Osteoblast (primary cell): Measurements from ENCODE around the gene SLX9. TPM values are rescaled to one million over a fixed set of nuclear protein-coding genes. Genes with fewer than 3 reads are reported as not detected.

Experiments used
- DNase-seq: peaks from one replicate; pipeline ENCODE4 v3.0.0; 2011; ENCODE audit warnings: low spot score, mixed read lengths; ENCODE audit not compliant: insufficient read length; ENCODE audit errors: missing footprints
- H2AFZ ChIP-seq: 2 replicates; pipeline ENCODE4 v1.6.0; 2011; ENCODE audit warnings: mild to moderate bottlenecking, low read length
- H3K27ac ChIP-seq: 2 replicates; pipeline ENCODE4 v1.5.1; 2011; ENCODE audit warnings: mild to moderate bottlenecking, low read depth, low read length, moderate library complexity
- H3K27me3 ChIP-seq: 2 replicates; pipeline ENCODE4 v1.6.0; 2012; ENCODE audit warnings: mild to moderate bottlenecking, control low read depth, inconsistent platforms, low read length, moderate library complexity; ENCODE audit not compliant: insufficient read depth
- H3K36me3 ChIP-seq: 2 replicates; pipeline ENCODE4 v1.5.1; 2011; ENCODE audit warnings: mild to moderate bottlenecking, low read length, control low read depth, moderate library complexity; ENCODE audit not compliant: insufficient read depth
- H3K4me1 ChIP-seq: 2 replicates; pipeline ENCODE4 v1.5.1; 2011; ENCODE audit warnings: mild to moderate bottlenecking, low read length, control low read depth, moderate library complexity; ENCODE audit not compliant: insufficient read depth
- H3K4me2 ChIP-seq: 2 replicates; pipeline ENCODE4 v1.6.0; 2011; ENCODE audit warnings: mild to moderate bottlenecking, low read length; ENCODE audit not compliant: insufficient read depth
- H3K4me3 ChIP-seq: fragments of 200-600 bp; sonication (generic); 3 replicates; pipeline ENCODE4 v1.5.1; 2012; ENCODE audit warnings: mild to moderate bottlenecking, low read length, inconsistent platforms; ENCODE audit not compliant: insufficient read depth
- H3K79me2 ChIP-seq: 2 replicates; pipeline ENCODE4 v1.6.0; 2012; ENCODE audit warnings: mild to moderate bottlenecking, low read length, control low read depth, inconsistent platforms; ENCODE audit not compliant: insufficient read depth
- H3K9me3 ChIP-seq: 2 replicates; pipeline ENCODE4 v1.5.1; 2011; ENCODE audit warnings: low read depth, low read length, control low read depth
- H4K20me1 ChIP-seq: 2 replicates; pipeline ENCODE4 v1.6.0; 2012; ENCODE audit warnings: mild to moderate bottlenecking, low read length, control low read depth; ENCODE audit not compliant: insufficient read depth
- total RNA-seq: library from RNA; depleted of rRNA; stranded (reverse); fragments of >200 nt; gene quantifications from 2 replicates; pipeline ENCODE4 v1.2.3, GENCODE V29; 2012
- TF ChIP-seq, protein P1 (sequence below): IDR thresholded peaks from 2 replicates; pipeline ENCODE4 v1.5.1; 2011; ENCODE audit warnings: mild to moderate bottlenecking, low read depth, low read length, moderate library complexity; ENCODE audit errors: extremely low read depth

SLX9 gene
- total RNA-seq, 1 donor, result 9.4 TPM

DNA sequence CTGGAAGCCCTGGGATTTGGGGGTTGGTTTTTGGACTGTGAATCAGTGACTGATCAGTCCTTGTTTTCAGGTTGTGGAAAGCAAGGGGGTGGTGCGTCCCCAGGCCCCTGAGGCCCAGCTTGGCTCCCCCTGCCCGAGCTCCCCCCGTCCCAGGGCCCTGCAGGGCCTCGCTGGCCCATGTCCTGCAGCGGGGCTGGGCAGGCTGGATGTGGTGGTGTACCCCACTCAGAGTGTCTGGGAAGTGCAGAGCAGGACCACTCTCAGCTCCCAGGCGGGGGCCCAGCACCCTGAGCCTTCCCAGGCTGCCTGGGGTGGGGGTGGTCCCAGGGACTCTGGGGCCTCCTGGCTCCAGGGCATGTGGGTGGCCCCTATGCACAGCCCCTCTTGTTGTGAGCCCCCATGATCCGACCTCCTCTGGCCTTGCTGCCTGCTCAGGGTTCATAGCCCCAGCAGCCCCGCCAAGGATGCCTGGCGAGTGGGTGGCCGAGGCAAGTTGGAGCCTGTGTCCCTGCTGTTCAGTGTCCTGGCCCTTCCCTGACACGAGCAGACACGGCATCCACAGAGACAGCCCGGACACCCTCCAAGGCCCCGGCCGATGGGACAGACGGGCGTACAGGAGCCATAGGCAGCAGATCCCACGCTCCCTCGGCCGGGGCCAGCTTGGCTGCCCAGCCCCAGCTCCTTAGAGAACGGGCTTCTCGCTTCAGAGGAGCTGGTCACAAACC is 37.9 kb downstream of the SLX9 start:
- TF ChIP-seq, protein P1, sequence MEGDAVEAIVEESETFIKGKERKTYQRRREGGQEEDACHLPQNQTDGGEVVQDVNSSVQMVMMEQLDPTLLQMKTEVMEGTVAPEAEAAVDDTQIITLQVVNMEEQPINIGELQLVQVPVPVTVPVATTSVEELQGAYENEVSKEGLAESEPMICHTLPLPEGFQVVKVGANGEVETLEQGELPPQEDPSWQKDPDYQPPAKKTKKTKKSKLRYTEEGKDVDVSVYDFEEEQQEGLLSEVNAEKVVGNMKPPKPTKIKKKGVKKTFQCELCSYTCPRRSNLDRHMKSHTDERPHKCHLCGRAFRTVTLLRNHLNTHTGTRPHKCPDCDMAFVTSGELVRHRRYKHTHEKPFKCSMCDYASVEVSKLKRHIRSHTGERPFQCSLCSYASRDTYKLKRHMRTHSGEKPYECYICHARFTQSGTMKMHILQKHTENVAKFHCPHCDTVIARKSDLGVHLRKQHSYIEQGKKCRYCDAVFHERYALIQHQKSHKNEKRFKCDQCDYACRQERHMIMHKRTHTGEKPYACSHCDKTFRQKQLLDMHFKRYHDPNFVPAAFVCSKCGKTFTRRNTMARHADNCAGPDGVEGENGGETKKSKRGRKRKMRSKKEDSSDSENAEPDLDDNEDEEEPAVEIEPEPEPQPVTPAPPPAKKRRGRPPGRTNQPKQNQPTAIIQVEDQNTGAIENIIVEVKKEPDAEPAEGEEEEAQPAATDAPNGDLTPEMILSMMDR, result no peak
- H3K9me3 ChIP-seq, result no peaks in the 10 kb centered on the region
- no peak overlapping the region for H3K4me2 ChIP-seq
- H4K20me1 ChIP-seq, result peaks cover 6% of the 10 kb centered on the region
- H2AFZ ChIP-seq, result no peak overlapping the region
- no peak overlapping the region for H3K4me3 ChIP-seq
- H3K79me2 ChIP-seq, result no peaks in the 10 kb centered on the region
- peaks cover 2% of the 10 kb centered on the region for H3K36me3 ChIP-seq
- H3K27ac ChIP-seq, result no peak overlapping the region
- no peaks in the 10 kb centered on the region for H3K27me3 ChIP-seq
- peaks cover under 1% of the 10 kb centered on the region for H3K4me1 ChIP-seq
- DNase-seq, result no peak

DNA sequence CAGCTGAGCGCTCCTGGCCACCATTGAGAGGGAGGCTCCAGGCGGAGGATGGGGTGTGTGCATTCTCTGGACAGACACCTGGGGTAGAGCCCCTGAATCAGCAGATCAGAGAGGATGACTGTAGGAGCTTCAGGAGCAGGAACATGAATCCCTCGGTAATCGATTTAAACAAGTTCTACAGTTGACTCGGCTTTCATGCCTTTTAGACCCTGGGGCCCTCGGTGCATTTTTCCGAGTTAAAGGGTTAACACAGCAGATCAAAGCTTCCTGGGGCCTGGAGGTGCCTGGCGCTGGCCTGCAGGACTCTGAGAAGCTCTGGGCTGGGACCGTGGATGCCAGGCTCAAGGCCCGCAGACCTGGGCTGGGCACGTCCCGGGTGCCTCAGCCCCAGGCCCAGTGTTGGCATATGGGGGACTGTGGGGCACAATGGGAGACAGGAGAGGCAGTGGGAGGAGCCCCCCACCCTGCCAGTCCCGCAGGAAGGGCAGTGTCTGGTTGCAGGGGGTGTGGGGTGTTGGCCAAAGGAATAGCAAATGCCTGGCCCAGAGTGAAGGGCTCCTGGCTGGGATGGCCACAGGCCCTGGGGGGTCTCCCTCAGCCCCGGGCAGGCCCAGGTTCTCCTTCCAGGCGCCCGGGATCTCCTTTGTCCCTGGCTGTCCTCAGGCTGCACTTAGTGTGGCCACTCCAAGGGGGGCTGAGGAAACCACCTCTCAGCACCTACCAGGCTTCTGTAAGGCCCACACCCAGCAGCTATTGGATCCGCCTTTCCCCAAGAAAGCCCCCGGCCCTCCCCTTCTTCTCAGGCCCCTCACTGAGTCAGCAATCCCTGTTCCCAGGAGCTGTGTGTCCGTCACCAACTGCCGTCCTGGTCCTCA is 40.1 kb downstream of the SLX9 start:
- no peak overlapping the region for H3K4me3 ChIP-seq
- no peak overlapping the region for H2AFZ ChIP-seq
- H3K4me2 ChIP-seq, result no peak overlapping the region
- TF ChIP-seq, protein P1, result no peak
- H3K9me3 ChIP-seq, result no peaks in the 10 kb centered on the region
- no peak overlapping the region for H3K27ac ChIP-seq
- DNase-seq, result no peak
- H3K79me2 ChIP-seq, result no peaks in the 10 kb centered on the region
- peaks cover 6% of the 10 kb centered on the region for H3K4me1 ChIP-seq
- H3K36me3 ChIP-seq, result peaks cover 2% of the 10 kb centered on the region
- no peaks in the 10 kb centered on the region for H3K27me3 ChIP-seq
- peaks cover 6% of the 10 kb centered on the region for H4K20me1 ChIP-seq

DNA sequence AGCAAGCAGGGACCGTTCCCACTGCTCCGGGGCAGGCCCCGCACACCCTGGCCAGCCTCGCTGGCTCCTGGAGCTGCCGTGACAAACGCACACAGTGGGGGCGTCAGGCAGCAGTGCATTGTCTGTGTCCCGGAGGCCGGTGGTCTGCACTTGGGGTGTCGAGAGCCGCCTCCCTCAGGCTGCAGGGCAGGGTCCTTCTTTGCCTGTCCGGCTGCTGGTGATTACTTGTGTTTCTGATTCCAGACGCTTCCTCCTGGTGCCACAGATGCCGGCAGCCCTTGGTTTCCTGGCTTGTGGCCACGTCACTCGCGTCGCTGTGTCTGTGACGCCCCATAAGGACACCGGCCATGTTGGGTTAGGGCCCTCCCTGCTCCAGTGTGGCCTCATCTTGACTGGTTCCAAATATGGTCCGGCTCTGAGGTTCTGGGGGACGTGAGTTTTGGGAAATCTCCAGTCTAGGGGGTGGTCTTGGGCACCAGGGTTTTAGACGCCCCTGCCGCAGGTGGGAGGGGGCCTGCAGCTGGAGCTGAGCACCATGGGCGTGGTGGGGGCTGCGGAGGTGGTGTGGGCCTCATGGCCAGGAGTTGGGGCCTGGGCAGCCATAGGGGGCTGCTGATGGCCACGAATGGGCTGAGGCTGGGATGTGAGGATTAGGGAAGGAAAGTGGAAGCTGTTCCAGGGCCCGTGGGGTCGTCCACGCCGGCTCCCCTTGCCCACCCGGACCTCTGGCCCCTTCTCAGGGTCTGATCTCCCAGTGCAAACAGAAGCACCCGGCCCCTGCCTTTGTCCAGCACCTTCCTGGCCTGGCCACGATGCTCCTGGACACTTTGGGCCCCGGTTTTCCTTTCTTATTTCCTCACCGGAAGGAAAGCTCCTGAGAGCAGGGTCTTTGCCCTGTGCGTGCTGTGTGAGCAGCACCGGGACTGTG is 41.0 kb downstream of the SLX9 start:
- TF ChIP-seq, protein P1, result no peak
- Histone ChIP-seq H3K27me3 (no peaks in the 10 kb centered on the region), H3K9me3 (no peaks in the 10 kb centered on the region), H3K36me3 (no peaks in the 10 kb centered on the region), H2AFZ (no peak overlapping the region), H3K79me2 (no peaks in the 10 kb centered on the region), H3K4me3 (no peak overlapping the region), H3K4me1 (peaks cover 6% of the 10 kb centered on the region), H4K20me1 (no peaks in the 10 kb centered on the region), H3K27ac (no peak overlapping the region), H3K4me2 (no peak overlapping the region)
- DNase-seq, result no peak
